IPS-NIHi7 (cell line): ENCODE measurements around the gene ORM2.
"Not testable (repeated sequence)": the region's sequence is repeated elsewhere in the genome, so short reads cannot be mapped to it uniquely, and the experiment has no call there.

Experiments used
- DNase-seq: peaks from one replicate; pipeline ENCODE4 v3.0.0; 2012; ENCODE audit warnings: mixed read lengths; ENCODE audit errors: extremely low spot score

The ORM2 gene

DNA sequence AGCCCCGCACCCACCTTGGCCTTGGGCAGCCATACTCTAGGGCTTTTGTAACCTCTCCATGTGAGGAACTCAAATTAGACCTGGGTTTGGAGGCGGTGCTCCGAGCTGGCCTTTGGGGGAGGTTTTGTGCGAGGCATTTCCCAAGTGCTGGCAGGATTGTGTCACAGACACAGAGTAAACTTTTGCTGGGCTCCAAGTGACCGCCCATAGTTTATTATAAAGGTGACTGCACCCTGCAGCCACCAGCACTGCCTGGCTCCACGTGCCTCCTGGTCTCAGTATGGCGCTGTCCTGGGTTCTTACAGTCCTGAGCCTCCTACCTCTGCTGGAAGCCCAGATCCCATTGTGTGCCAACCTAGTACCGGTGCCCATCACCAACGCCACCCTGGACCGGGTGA is at the start of gene ORM2:
ORM2 (plus strand) TSS at position 245 of the 398 bp plus-strand sequence; CDS start at position 281, 36 bp downstream.
- DNase-seq, result not testable (repeated sequence)

- DNase-seq, result no peak
Measured at GRCh38 chr9:114280636-114281472, 48.8 kb upstream of the ORM2 start.

GRCh38 chr9:114281473-114282103 is 48.1 kb upstream of the ORM2 start:
- DNase-seq, result no peak

GRCh38 chr9:114282104-114282485 is 47.6 kb upstream of the ORM2 start:
- DNase-seq, result no peak

GRCh38 chr9:114282507-114282906 is 47.2 kb upstream of the ORM2 start:
- DNase-seq, result no peak

DNA sequence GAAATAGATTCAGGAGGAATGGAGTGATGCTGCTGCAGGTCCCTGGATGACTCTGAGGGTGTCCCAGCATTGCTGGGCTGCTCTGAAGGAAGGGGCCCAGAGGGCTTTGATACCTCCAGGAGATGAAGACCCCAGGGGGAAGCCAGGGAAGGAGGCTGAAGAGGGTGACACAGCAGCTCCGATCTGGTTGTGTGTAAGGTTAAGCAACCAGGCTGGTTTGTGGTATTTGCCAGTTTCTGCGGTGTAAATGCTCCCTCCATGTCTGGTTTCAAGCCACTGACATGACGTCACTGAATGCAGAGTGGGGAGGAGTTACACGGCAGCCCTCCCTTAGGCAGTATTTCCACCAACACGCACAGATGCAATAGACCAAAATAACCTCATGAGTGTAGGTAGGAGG is 46.7 kb upstream of the ORM2 start:
- DNase-seq, result no peak

GRCh38 chr9:114283551-114284111 is 46.0 kb upstream of the ORM2 start:
- no peak for DNase-seq

GRCh38 chr9:114284316-114285060 is 45.2 kb upstream of the ORM2 start:
- no peak for DNase-seq

GRCh38 chr9:114285166-114285867 is 44.4 kb upstream of the ORM2 start:
- DNase-seq, result peak; percentile 59

- no peak for DNase-seq
Measured at GRCh38 chr9:114286146-114286679, 43.5 kb upstream of the ORM2 start.

DNA sequence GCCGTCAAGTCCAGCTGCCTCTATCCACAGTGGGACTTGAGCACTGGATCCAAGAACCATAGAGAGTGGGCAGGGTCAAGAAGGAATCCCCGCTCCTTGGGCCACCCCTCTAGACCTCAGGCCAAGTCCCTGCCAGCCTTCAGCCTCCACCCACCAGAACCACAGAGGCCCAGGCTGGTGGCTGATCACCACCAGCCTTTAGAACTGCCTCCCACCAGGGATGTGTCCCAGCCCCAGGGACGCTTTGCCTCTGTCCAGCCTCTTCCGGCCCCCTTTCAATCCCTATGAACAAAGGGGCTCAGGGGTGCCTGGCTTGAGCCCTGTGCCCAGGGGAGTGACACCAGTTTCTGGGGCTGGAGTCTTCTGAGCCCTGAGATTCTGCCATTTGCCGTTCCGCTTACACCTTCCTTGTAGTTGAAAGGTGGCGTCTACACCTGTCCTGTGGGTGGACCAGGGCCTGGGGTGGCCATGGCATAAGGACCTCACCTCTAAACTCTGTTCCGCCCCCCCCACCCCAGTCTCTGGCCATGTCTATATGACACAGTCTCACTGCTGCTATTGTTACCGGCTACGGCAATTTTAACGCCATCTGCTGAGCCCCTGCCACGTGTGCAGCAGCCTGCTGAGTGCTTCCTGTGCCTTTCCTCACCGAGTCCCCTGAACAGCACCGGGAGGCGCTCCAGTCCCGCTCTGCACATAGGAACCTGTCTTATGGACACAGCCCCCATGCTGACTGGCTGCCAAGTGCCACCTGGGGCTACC is 42.5 kb upstream of the ORM2 start:
- no peak for DNase-seq

GRCh38 chr9:114287763-114288192 is 41.9 kb upstream of the ORM2 start:
- no peak for DNase-seq

DNA sequence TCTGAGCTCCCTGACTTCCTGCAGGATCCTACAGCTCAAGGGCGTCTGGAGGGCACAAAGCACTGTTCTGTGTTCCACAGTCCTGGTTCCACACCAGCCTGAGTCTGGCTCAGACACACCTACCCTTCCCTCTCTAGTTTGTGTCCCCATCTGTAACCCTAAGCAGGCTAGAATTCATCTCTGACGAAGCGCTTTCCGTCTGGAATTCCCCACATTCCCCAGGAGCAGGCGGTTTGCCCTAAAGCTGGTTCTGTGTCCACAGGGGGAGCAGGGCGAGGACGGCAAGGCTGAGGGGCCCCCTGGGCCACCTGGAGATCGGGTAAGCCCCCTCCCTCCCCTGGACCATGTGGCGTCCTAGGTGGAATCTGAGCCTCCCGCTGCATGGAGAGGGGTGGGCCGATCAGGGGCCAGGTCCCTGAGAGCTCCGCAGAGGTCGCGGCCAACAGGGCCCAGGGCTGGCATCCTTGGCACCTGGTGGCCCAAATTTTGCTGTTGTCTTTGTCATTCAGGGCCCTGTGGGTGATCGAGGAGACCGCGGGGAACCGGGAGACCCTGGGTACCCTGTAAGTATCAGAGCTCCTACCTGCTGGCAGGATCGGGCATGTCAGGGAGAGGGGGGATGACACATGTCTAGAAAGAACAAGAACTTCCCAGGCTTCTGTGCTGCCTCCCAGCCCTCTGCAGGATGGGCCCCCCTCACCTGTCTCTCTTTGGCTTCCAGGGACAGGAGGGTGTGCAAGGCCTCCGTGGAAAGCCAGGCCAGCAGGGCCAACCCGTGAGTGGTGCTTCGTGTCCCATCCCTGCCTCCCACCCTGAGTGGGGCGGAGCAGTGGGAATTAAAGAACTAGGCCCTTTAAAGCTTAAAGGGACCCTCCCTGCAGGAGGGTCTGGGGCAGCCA is 41.2 kb upstream of the ORM2 start:
- peak; percentile 35 for DNase-seq

DNA sequence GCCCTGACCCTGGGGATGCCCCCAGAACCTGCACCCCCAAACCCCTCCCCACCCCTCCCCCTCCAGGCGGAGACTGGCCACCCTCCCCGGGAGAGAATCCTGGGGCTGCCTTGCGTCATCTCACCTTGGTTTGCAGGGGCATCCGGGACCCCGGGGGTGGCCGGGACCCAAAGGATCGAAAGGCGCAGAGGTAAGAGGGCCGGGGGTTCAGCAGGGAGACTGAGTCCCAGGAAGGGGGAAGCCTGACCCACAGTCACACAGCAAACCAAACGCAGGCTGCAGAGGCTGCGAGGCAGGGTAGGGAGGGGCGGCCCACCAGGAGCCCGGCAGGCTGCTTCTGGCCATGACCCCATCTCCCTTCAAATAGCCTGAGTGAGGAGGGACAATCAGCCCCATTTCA is 40.6 kb upstream of the ORM2 start:
- DNase-seq, result no peak

DNA sequence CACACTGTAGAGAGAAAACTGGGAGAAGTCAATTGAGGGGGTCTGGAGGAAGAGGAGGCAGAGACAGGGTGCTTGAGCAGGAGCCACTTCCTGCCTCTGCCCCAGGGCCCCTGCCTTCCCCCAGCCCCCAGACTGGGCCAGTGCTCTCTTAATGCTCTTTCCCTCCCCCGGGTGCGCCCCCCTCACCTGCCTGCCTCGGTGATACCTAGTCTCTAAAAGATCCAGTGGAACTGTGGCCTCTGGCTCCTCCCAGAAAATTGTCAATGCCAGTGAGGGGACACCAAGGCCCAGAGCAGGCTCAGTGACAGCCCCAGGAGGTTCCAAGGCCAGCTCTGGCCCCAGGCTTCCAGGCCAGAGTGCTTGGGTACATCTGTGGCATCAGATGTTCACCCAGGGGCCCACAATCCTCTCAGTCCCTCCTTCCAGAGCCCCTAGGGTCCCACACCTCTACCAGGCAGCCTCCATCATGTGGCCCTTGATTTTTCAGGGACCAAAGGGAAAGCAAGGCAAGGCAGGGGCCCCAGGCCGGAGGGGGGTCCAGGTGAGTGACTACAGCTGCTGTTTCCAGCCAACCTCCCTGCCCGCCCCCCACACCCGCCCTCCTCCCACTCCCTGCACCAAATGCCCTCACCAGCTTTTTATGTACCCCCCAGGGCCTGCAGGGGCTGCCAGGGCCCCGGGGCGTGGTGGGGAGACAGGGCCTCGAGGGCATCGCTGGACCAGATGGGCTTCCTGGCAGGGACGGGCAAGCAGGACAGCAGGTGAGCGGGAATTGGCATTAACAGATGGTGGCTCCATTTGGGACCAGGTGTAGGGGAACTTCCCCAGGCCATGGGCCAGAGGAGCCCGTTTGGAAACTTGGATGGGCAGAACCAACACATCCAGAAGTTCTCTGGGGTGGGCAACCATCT is 39.8 kb upstream of the ORM2 start:
- DNase-seq, result no peak

- no peak for DNase-seq
Measured at GRCh38 chr9:114290561-114290986, 39.1 kb upstream of the ORM2 start.

DNA sequence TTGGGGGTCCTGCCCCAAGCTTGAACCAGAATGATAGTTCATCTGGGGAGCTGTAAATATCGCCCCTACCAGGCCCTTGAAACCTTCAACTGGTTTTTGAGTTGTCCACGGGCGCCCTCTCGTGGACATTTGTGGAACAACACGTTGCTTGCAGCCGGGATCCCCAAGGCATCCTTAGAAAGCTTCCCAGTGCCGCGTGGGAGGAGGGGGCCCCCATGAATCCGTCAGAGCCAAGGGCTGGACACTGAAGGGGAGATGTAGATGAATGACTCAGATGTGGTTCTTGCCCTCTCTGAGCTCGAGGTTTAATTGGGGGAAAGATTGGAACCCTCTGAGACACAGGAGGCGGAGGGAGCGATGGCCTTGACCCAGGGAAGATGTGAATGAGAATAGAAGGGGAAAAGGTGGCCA is 38.6 kb upstream of the ORM2 start:
- DNase-seq, result peak; percentile 83

DNA sequence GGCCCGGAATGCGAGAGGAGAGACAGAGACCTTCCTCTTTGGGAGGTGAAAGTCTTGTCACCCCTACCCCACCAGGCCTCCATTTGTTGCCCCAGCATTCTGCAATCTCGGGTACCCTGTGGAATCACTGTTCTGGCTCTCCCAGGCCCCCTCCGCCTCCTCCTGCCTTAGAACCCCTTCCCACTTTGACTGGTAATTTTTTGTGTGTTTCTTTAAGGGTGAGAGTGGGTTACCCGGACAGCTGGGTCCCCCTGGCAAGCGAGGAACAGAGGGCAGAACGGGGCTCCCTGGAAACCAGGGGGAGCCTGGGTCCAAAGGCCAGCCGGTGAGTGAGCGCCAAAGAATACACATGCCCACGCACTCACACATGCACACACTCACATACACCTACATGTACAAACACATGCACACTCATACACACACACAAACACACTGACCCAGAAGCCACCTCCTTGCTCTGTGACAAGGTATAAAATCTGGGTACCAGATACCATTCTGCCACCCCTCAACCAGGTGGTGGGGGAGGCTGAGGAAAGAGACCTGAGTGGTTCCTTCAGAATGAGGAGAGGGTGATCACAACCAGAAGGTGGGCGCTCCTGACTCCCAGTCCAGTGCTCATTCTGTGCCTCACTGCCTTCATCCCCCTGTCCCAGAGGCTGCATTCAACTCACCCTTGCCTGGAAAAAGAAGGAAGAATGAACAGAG is 37.6 kb upstream of the ORM2 start:
- no peak for DNase-seq
